ENCODE measurements around the gene HACE1. TPM values are rescaled to one million over a fixed set of nuclear protein-coding genes. Genes with fewer than 3 reads are reported as not detected.

The HACE1 gene
- total RNA-seq, 1 donor = 16.6 TPM

GRCh38 chr6:104704191-104704590, 155.5 kb downstream of the HACE1 start:
- no peaks in the 10 kb centered on the region for H3K9me3 ChIP-seq (ENCODE audit: low read depth, low read length)
- H3K4me3 ChIP-seq (ENCODE audit: insufficient read depth, low read length) = no peak overlapping the region
- no peak overlapping the region for H3K27ac ChIP-seq (ENCODE audit: low read depth, low read length)
- DNase-seq (ENCODE audit: insufficient read length, low spot score, missing footprints) = no peak
- H3K27me3 ChIP-seq (ENCODE audit: insufficient read depth, low read length) = no peaks in the 10 kb centered on the region
- H3K4me1 ChIP-seq (ENCODE audit: insufficient read depth, low read length) = peaks cover 5% of the 10 kb centered on the region
- no peak for TF ChIP-seq CTCF (IDR thresholded peaks at IDR 0.05; ENCODE audit: extremely low read depth, low read depth, low read length)
- no peaks in the 10 kb centered on the region for H3K79me2 ChIP-seq (ENCODE audit: insufficient read depth, low read length)
- H3K36me3 ChIP-seq (ENCODE audit: insufficient read depth, low read length) = no peaks in the 10 kb centered on the region
- no peaks in the 10 kb centered on the region for H4K20me1 ChIP-seq (ENCODE audit: insufficient read depth, low read length)
- H2AFZ ChIP-seq (ENCODE audit: low read length) = no peak overlapping the region
- no peak overlapping the region for H3K4me2 ChIP-seq (ENCODE audit: insufficient read depth, low read length)

GRCh38 chr6:104702126-104702841, 157.4 kb downstream of the HACE1 start:
- no peaks in the 10 kb centered on the region for H3K9me3 ChIP-seq (ENCODE audit: low read depth, low read length)
- no peak for DNase-seq (ENCODE audit: insufficient read length, low spot score, missing footprints)
- no peaks in the 10 kb centered on the region for H3K36me3 ChIP-seq (ENCODE audit: insufficient read depth, low read length)
- H4K20me1 ChIP-seq (ENCODE audit: insufficient read depth, low read length) = no peaks in the 10 kb centered on the region
- no peak overlapping the region for H3K4me3 ChIP-seq (ENCODE audit: insufficient read depth, low read length)
- H3K79me2 ChIP-seq (ENCODE audit: insufficient read depth, low read length) = no peaks in the 10 kb centered on the region
- H3K27me3 ChIP-seq (ENCODE audit: insufficient read depth, low read length) = no peaks in the 10 kb centered on the region
- H3K4me2 ChIP-seq (ENCODE audit: insufficient read depth, low read length) = no peak overlapping the region
- peaks cover 5% of the 10 kb centered on the region for H3K4me1 ChIP-seq (ENCODE audit: insufficient read depth, low read length)
- no peak for TF ChIP-seq CTCF (IDR thresholded peaks at IDR 0.05; ENCODE audit: extremely low read depth, low read depth, low read length)
- H3K27ac ChIP-seq (ENCODE audit: low read depth, low read length) = no peak overlapping the region
- no peak overlapping the region for H2AFZ ChIP-seq (ENCODE audit: low read length)

GRCh38 chr6:104700371-104701185, 159.1 kb downstream of the HACE1 start:
- H3K4me1 ChIP-seq (ENCODE audit: insufficient read depth, low read length) = peaks cover 5% of the 10 kb centered on the region
- H2AFZ ChIP-seq (ENCODE audit: low read length) = no peak overlapping the region
- no peak for TF ChIP-seq CTCF (IDR thresholded peaks at IDR 0.05; ENCODE audit: extremely low read depth, low read depth, low read length)
- no peak overlapping the region for H3K27ac ChIP-seq (ENCODE audit: low read depth, low read length)
- no peak for DNase-seq (ENCODE audit: insufficient read length, low spot score, missing footprints)
- H3K27me3 ChIP-seq (ENCODE audit: insufficient read depth, low read length) = no peaks in the 10 kb centered on the region
- H3K36me3 ChIP-seq (ENCODE audit: insufficient read depth, low read length) = no peaks in the 10 kb centered on the region
- H3K79me2 ChIP-seq (ENCODE audit: insufficient read depth, low read length) = no peaks in the 10 kb centered on the region
- no peak overlapping the region for H3K4me2 ChIP-seq (ENCODE audit: insufficient read depth, low read length)
- no peak overlapping the region for H3K4me3 ChIP-seq (ENCODE audit: insufficient read depth, low read length)
- H3K9me3 ChIP-seq (ENCODE audit: low read depth, low read length) = no peaks in the 10 kb centered on the region
- H4K20me1 ChIP-seq (ENCODE audit: insufficient read depth, low read length) = no peaks in the 10 kb centered on the region

Data from osteoblast (primary cell).